ENCODE results near the gene FBXO9.

Gene FBXO9

DNA sequence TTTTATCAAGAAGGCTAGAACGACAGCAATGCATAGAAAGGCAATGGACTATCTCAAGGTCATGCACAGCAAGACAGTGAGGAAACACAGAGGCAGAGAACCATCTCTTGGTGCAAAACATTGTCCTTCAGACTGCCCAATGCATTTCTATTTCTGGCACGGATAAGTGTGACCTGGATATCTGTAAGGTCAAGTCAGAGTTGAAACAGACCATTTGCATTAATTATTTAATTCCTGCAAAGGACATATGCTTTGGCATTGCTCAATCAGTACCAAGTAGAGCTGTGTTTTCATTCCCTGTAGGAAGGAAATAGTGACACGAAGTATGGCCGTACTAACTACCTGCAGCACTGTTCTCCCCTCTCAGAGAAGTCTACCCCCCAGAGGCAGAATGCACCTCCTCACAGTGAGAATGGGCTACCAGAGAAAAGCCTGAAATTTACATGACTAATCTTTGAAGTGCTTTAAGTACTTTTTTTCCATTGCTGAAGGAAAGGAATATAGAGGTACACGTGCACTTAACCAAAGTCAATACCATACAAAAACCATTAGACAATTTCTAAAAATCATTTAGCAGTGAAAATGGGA is 38.0 kb upstream of the FBXO9 start:
- TF ChIP-seq, protein P1, sequence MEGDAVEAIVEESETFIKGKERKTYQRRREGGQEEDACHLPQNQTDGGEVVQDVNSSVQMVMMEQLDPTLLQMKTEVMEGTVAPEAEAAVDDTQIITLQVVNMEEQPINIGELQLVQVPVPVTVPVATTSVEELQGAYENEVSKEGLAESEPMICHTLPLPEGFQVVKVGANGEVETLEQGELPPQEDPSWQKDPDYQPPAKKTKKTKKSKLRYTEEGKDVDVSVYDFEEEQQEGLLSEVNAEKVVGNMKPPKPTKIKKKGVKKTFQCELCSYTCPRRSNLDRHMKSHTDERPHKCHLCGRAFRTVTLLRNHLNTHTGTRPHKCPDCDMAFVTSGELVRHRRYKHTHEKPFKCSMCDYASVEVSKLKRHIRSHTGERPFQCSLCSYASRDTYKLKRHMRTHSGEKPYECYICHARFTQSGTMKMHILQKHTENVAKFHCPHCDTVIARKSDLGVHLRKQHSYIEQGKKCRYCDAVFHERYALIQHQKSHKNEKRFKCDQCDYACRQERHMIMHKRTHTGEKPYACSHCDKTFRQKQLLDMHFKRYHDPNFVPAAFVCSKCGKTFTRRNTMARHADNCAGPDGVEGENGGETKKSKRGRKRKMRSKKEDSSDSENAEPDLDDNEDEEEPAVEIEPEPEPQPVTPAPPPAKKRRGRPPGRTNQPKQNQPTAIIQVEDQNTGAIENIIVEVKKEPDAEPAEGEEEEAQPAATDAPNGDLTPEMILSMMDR (conservative IDR thresholded peaks at IDR 0.05; ENCODE audit: low read length), result no peak
- H3K4me3 ChIP-seq (ENCODE audit: low read length), result no peak overlapping the region
- no peak for DNase-seq (ENCODE audit: low read depth)

- TF ChIP-seq, protein P1 (conservative IDR thresholded peaks at IDR 0.05; ENCODE audit: low read length), result no peak
- no peak overlapping the region for H3K4me3 ChIP-seq (ENCODE audit: low read length)
Observed at GRCh38 chr6:53028467-53028866, 36.7 kb upstream of the FBXO9 start.

DNA sequence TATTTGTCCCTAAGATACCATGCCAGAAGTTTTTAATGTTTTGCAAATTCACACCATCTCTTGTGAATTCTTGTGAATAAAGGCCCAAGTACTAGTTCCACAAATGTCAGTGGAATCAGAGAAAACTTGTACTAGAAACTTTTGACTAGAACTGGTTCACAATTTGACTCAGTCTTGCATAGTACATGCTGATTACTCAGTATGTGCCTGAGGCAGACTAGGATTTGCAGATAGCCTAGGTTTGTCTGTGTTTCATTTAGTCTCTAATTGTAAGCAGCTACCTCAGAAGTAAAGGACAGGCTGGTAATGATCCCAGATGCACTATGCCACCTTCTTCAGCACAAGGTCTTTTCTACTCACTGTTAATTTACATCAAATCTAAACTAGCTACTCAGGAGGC is 35.9 kb upstream of the FBXO9 start:
- DNase-seq (ENCODE audit: low read depth), result no peak
- TF ChIP-seq, protein P1 (conservative IDR thresholded peaks at IDR 0.05; ENCODE audit: low read length), result no peak

More at GRCh38 chr6:53028467-53028866, 36.7 kb upstream of the FBXO9 start:
- no peak for DNase-seq (ENCODE audit: low read depth)

GRCh38 chr6:53029761-53030160 is 35.4 kb upstream of the FBXO9 start:
- TF ChIP-seq, protein P1 (conservative IDR thresholded peaks at IDR 0.05; ENCODE audit: low read length), result no peak
- no peak overlapping the region for H3K4me3 ChIP-seq (ENCODE audit: low read length)
- DNase-seq (ENCODE audit: low read depth), result no peak

More for the DNA sequence above, 35.9 kb upstream of the FBXO9 start:
- H3K4me3 ChIP-seq (ENCODE audit: low read length), result no peak overlapping the region

DNA sequence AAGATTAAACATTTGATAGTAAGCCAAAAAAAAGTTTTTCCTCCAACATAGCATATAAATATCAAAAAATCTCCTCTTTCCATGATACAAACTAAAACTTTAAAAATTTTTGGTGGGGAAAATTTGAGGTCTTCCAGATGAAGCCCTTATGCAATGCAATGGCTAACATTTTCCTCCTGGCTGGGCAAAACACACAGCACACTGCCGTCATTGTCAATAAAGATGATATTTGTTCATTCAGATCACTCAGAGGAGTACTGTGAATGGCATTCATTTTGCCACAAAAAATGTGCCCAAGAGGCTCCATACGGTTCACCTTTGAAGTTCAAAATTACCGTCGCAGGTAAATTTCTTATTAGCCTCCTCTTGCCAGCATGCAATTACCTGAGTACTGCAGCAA is 33.9 kb upstream of the FBXO9 start:
- H3K4me3 ChIP-seq (ENCODE audit: low read length), result no peak overlapping the region
- DNase-seq (ENCODE audit: low read depth), result no peak
- TF ChIP-seq, protein P1 (conservative IDR thresholded peaks at IDR 0.05; ENCODE audit: low read length), result no peak

DNA sequence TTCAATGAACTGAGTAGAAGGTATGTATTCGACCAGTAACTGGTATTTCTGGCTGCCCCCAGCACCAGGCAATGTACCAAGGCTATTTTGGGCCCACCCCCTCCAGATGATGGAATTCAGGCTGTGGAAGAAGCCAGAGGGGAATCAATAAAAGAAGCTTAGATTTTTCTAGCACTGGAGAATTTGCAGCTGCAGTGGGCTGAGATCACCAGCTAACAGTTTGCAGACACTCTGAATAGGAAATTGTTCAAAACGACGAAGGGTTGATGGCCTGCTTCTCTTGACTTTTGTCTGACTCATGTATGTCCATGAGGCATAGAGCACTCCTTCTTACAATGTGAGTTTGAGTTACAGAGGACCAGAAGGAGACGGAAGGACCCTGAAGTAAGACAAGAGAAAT is 32.4 kb upstream of the FBXO9 start:
- TF ChIP-seq, protein P1 (conservative IDR thresholded peaks at IDR 0.05; ENCODE audit: low read length), result no peak
- DNase-seq (ENCODE audit: low read depth), result peak; percentile 40
- no peak overlapping the region for H3K4me3 ChIP-seq (ENCODE audit: low read length)

DNA sequence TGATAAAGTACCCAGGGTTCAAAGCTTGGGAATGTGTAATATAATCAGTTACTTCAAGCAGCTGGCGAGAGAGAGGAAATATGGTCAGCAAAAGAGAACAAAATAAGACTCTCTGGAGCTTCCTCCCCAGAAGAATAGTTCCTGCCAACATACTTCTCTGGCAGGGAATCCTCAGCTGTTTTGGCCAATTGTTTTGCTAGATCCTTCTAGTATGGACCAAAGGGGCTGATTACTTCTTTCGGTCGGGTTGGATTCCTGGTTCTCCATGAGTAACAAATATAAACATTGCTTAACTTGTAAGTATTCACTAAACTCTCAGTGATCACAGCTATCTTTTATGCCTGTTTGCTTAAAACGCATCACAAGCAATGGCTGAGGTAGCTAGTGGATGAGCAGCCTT is 31.4 kb upstream of the FBXO9 start:
- peak; percentile 86 for DNase-seq (ENCODE audit: low read depth)
- TF ChIP-seq, protein P1 (conservative IDR thresholded peaks at IDR 0.05; ENCODE audit: low read length), result no peak
- no peak overlapping the region for H3K4me3 ChIP-seq (ENCODE audit: low read length)

Measured in AG10803 (cell line).